Middle frontal gyrus (tissue), 1 donor: ENCODE measurements around the gene MORN1.
"Not testable (repeated sequence)": the region's sequence is repeated elsewhere in the genome, so short reads cannot be mapped to it uniquely, and the experiment has no call there.

ENCODE experiments used
- DNase-seq: peaks from one replicate; pipeline ENCODE4 v3.0.0-alpha.2; 2015; ENCODE audit warnings: low spot score; ENCODE audit errors: extremely low spot score

The MORN1 gene

DNA sequence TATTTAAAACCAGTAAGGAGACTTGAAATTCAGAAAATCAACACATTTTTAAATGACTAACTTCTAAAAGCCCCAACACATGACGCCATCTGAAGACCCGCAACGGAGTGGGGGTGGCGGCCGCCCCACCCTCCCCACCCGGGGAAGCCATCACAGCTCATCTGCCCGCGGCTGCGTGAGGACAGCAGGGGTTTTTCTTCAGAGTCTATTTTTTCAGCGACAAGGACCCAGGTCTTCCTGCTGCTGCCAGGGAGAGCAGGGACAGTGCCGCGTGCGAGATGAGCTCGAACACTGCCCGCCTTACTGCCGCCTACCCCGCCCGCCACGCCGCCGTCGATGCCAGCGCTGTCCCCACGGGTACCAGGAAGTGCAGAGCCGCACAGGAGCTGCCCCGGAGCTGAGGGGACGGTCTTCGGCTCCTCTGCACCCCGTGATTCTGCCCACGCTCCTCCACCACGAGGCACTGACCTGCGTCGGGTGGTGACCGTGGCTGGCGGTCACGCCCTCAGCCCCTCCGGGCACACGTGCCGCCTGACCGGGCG lies 84.2 kb downstream of the MORN1 start:
- no peak for DNase-seq

- DNase-seq = no peak
These were observed 85.0 kb downstream of the MORN1 start for GRCh38 chr1:2306151-2306978.

- no peak for DNase-seq
These were observed 86.3 kb downstream of the MORN1 start for GRCh38 chr1:2304921-2305681.

DNA sequence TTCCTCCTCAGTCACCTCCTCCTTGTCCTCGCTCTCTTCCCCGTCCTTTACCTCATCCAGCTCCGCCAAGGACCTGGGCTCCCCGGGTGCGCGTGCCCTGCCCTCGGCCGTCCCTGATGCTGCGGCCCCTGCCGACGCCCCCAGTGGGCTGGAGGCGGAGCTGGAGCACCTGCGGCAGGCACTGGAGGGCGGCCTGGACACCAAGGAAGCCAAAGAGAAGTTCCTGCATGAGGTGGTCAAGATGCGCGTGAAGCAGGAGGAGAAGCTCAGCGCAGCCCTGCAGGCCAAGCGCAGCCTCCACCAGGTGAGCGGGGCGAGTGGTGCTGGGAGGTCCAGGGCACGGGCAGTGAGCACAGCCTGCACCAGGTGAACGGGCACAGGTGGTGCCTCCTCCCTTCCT lies 87.1 kb downstream of the MORN1 start:
- DNase-seq = no peak

GRCh38 chr1:2303781-2304180 lies 87.6 kb downstream of the MORN1 start:
- DNase-seq = no peak

DNA sequence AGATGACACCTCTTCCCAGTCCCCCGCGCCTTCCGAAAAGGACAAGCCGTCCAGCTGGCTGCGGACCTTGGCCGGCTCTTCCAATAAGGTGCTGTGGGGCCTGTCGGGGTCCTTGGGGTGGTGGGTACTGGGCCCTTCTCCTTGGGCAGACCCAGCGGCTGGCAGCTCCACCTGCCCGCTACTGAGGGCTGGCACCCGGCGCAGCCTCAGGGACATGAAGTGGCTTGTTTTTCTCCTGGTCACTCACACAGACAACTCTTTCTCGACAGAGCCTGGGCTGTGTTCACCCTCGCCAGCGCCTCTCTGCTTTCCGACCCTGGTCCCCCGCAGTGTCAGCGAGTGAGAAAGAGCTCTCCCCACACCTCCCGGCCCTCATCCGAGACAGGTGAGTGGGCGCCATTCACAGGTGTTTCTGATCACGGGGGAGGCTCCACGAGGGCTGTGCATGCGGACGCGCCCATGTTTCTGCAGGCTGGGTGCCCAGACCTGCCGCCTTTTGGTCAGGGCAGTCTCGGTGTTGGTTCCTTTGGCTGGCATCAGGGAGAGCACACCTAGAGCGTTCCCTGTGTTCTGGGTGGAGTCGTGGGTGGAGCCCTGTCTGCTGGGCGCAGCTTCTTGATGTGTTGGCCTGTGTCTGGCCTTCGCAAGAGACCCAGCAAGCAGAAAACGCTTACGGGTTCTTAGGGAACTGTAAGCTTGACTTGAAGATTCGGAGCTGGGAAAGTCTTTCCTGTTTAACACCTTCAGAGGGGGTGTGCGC lies 88.2 kb downstream of the MORN1 start:
- no peak for DNase-seq

- DNase-seq = no peak
These were observed 88.9 kb downstream of the MORN1 start for GRCh38 chr1:2302292-2302925.

- DNase-seq = no peak
These were observed 89.6 kb downstream of the MORN1 start for GRCh38 chr1:2301607-2302291.

- no peak for DNase-seq
These were observed 90.3 kb downstream of the MORN1 start for GRCh38 chr1:2300851-2301606.

GRCh38 chr1:2300004-2300771 lies 91.2 kb downstream of the MORN1 start:
- no peak for DNase-seq

DNA sequence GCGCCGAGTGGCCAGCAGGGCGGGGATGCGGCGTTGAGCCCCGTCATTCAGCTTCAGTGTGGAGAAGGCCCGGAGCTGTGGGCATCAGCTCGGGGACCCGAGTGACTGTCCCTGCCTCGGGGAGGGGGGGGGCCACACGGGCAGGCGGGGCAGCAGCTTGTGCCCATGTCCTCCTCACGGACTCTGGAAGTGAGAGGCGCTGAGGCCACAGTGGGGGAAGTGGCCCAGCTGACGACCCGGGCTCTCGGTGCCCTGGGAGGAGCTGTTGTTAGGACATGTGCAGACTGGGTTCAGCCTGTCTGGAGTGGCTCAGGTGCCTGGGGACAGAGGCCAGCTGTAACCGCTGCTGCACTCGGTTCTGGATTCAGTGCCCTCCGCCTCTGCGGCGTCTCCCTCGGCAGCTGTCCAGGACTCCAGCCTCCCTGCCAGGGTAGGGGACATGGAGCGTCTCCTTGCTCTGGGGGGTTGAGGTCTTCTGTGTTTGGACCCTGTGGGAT lies 92.2 kb downstream of the MORN1 start:
- DNase-seq = no peak

- DNase-seq = no peak
These were observed 92.7 kb downstream of the MORN1 start for GRCh38 chr1:2298685-2299084.

DNA sequence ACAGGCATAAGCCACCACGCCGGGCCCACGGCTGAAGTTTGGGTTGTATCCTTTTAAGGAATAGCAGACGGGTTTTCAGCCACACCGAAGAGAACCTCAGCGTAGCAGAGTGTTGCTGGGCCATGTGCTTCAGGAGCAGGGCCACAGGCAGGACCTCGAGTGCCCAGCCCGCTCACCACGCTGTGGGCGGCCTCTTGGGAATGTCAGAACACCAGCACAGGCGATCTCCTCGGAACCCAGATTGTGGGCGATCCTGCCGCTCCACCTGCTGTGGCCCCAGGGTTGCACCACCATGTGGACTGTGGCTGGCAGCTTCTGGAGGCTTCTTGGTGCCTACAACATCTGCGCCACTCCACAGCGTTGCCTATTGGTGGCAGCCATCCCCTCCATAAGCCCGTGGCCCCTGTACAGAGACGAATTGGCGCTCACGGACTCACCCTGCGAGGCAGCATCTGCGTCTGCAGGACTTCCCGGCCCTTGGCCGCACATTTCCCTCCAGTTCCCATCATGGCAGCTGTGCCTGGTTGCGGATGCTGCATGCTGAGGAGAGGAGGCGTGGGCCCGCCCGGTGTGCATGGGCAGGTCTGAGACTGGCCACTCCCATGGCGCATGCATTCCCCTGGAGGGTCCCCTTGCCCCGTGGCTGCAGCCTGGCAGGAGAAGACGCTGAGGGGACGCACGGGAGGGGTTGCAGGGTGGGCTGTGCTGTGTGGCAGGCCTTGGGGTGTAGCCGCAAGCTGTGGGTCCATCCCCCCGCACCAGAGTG lies 93.9 kb downstream of the MORN1 start:
- no peak for DNase-seq

DNA sequence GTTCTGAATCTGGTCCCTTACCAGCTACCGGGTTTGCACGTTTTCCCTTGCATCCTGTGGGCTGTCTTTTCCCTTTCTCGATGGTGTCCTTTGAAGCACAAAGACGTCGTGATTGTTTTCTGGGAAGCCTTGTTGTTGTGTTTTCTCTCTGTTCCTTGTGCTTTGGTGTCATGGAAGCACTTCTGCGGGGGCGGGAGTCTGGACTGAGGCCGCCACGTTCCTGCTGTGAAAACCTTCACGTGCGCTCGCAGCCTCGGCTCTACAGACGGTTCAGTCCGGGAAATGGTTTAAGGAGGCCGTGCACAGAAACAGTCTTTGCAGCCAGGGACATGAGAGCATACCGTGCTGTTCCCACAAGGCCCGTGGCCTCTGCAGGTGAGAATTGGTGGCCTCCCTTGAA lies 94.7 kb downstream of the MORN1 start:
- no peak for DNase-seq

- not testable (repeated sequence) for DNase-seq
These were observed 95.1 kb downstream of the MORN1 start for GRCh38 chr1:2296211-2296610.

- DNase-seq = no peak
These were observed 95.8 kb downstream of the MORN1 start for GRCh38 chr1:2295526-2295925.

DNA sequence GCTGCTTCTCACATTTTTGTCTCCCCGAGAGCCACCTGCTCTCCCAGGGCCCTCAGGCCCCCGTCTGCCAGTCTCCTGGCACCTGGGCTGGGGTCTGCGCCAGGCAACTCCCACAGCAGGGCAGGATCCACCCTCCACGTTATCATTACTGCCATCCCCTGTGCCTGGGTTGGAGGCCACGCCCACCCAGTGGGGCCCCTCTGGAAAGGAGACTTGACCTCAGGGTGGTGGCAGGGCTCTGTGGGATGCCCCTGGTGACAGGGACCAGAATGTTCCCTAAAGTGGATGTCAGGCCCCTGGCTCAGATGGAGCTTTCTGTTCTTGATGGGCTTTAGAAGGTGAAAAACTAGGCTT lies 96.7 kb downstream of the MORN1 start:
- no peak for DNase-seq

DNA sequence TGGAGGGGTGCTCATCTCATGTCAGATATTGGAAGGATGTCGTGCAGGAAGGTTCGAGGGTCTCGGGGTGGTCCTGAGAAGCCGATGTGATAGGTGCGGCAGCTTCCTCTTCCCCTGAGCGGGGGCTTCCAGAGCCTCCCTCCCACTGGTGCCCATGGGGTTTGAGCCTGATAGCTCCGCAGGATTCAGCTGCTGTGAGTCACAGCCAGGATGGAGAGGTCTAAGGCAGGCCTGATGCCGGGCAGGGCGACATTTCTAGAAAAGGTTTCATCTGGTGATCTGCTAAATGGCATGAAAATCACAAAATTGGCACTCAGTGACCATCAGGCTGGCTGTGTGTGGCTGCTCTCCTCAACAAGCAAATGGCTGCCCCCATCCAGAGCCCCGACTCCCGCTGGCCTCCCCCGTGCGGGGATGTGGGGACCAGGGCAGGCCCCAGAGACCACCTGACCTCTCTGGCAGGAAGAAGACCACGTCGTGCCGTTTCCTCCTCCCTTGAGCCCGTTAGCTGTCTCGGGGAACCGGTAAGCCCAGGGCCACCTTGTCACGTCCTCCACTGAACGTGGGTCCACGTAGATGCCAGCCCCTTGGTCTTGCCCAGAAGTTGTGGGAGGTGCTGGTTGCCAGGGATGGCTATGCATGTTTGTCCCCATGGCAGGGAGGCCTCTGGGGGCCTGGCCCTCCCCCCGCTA lies 97.2 kb downstream of the MORN1 start:
- no peak for DNase-seq
